Panc1 (cell line): ENCODE results near the gene PRDX6.
A peak's percentile ranks its signal among the peaks of the same experiment; 100 is the strongest.

Source experiments
- CTCF ChIP-seq: fragments of 450-650 bp; IDR thresholded peaks from 2 replicates; pipeline ENCODE4 v1.5.1; 2017; ENCODE audit warnings: mild to moderate bottlenecking
- POLR2AphosphoS5 ChIP-seq: IDR thresholded peaks from 2 replicates; pipeline ENCODE4 v1.6.1; 2012; ENCODE audit warnings: mild to moderate bottlenecking, low read depth, low read length, moderate library complexity
- REST ChIP-seq, 2 experiments: IDR thresholded peaks; 2 replicates each; pipeline ENCODE4 v1.6.1; 2011 to 2012; ENCODE audit warnings: low read depth in 2 of 2, control low read depth in 1 of 2, low read length in 1 of 2, mild to moderate bottlenecking in 1 of 2, moderate library complexity in 1 of 2; ENCODE audit not compliant: insufficient read depth in 1 of 2
- SIN3A ChIP-seq: IDR thresholded peaks from 2 replicates; pipeline ENCODE4 v1.6.1; 2012; ENCODE audit warnings: low read depth, mild to moderate bottlenecking, low read length, moderate library complexity, borderline replicate concordance; ENCODE audit not compliant: insufficient read depth
- TCF7L2 ChIP-seq: IDR thresholded peaks from 2 replicates; pipeline ENCODE4 v1.6.1; 2011; ENCODE audit warnings: mild to moderate bottlenecking, low read depth, low read length, inconsistent platforms

- no peak for TF ChIP-seq REST (IDR thresholded peaks at IDR 0.05; ENCODE audit: insufficient read depth in 1 of 2, low read depth in 2 of 2, low read length in 1 of 2)
- no peak for TF ChIP-seq CTCF
- peak; percentile 76 for TF ChIP-seq POLR2AphosphoS5
- peak; percentile 31; the same call in 1 of the 2 replicates for TF ChIP-seq SIN3A
- no peak for TF ChIP-seq TCF7L2
Observed at GRCh38 chr1:173477286-173478093, at the start of gene PRDX6.
